Small intestine (tissue), 4 donors: ENCODE results near the gene UBALD2. TPM values are rescaled to one million over a fixed set of nuclear protein-coding genes. Genes with fewer than 3 reads are reported as not detected.

ENCODE experiments used
- polyA plus RNA-seq, 4 donors: library from polyadenylated mRNA; stranded (reverse) in 3 of 4; unstranded in 1 of 4; fragments of 200-250 nt in 3 of 4; fragments of 120-200 nt in 1 of 4; gene quantifications; one replicate each; pipeline versions ENCODE4 v1.2.1 to v1.2.3, GENCODE V29; 2013
- donor health status: healthy with polysubstance abuse.
- donor health status: Bipolar disorder and iron deficiency.
- donor health status: healthy.

Gene UBALD2
- polyA plus RNA-seq, 4 donors: 53.1 to 118 (median 84.0) TPM

Other genes starting within 250 kb of the UBALD2 start
- 10 to 100 TPM; 10.7 to 66.4 (median 41.9) TPM for gene EVPL, start 238.0 kb upstream of the UBALD2 start, polyA plus RNA-seq
- 10 to 100 TPM; 34.0 to 61.5 (median 39.2) TPM for gene SRP68, start 192.8 kb upstream of the UBALD2 start, polyA plus RNA-seq
- gene GALR2, start 190.6 kb upstream of the UBALD2 start, polyA plus RNA-seq: under 1 TPM in 2 of 4 donors, not detected in 2; 0.25 to 0.54 TPM
- gene ZACN, start 186.2 kb upstream of the UBALD2 start, polyA plus RNA-seq: 10 to 100 TPM in 1 of 4 donors, 1 to 10 TPM in 2, under 1 TPM in 1; 0.87 to 21.6 (median 2.0) TPM
- gene EXOC7, start 161.6 kb upstream of the UBALD2 start, polyA plus RNA-seq: 10 to 100 TPM; 47.3 to 88.0 (median 49.7) TPM
- under 1 TPM in 3 of 4 donors, not detected in 1; 0.22 to 0.84 (median 0.63) TPM for gene FOXJ1, start 124.1 kb upstream of the UBALD2 start, polyA plus RNA-seq
- gene RNF157, start 24.9 kb upstream of the UBALD2 start, polyA plus RNA-seq: 10 to 100 TPM; 13.9 to 30.6 (median 21.6) TPM
- 1 to 10 TPM; 2.4 to 3.0 (median 2.6) TPM for gene QRICH2, start 42.9 kb downstream of the UBALD2 start, polyA plus RNA-seq
- gene PRPSAP1, start 88.6 kb downstream of the UBALD2 start, polyA plus RNA-seq: 10 to 100 TPM; 32.2 to 46.7 (median 33.7) TPM
- gene SPHK1, start 119.3 kb downstream of the UBALD2 start, polyA plus RNA-seq: 10 to 100 TPM in 3 of 4 donors, 1 to 10 TPM in 1; 1.0 to 12.7 (median 11.1) TPM
- gene UBE2O, start 187.8 kb downstream of the UBALD2 start, polyA plus RNA-seq: 10 to 100 TPM in 2 of 4 donors, 1 to 10 TPM in 2; 5.7 to 19.7 (median 9.6) TPM
- gene AANAT, start 202.3 kb downstream of the UBALD2 start, polyA plus RNA-seq: under 1 TPM in 1 of 4 donors, not detected in 3; 0.18 TPM
- gene RHBDF2, start 236.1 kb downstream of the UBALD2 start, polyA plus RNA-seq: 10 to 100 TPM in 2 of 4 donors, 1 to 10 TPM in 2; 2.0 to 43.2 (median 10.9) TPM